HCT116 (cell line): ENCODE data around the gene DLD. TPM values are rescaled to one million over a fixed set of nuclear protein-coding genes. Genes with fewer than 3 reads are reported as not detected.

Experiments
- ATAC-seq: fragments of 200-7000 bp; cut with Tn5 transposase; 2 replicates; pipeline ENCODE4 v1.9.1; 2020; ENCODE audit warnings: mild to moderate bottlenecking, moderate library complexity
- BruUV-seq: library from RNA; stranded (reverse); fragments of 400-500 nt; replicated peaks from 2 replicates; lab custom pipeline; 2021; lab: Mats Ljungman, UMichigan
- CTCF ChIA-PET: fragments of 300-600 bp; sonication (Branson Sonifier 250); formaldehyde crosslinking; loops from one replicate; lab custom pipeline; 2021; ENCODE audit warnings: antibody characterized with exemption; lab: Charles Lee
- POLR2A ChIA-PET: fragments of 300-600, 350-600 bp; sonication (Branson Sonifier 250); formaldehyde crosslinking; loops from one replicate; lab custom pipeline; 2021; ENCODE audit warnings: antibody characterized with exemption; lab: Charles Lee
- RAD21 ChIA-PET, 2 experiments: fragments of 300-600 bp; sonication (Branson Sonifier 250); formaldehyde crosslinking; loops; one replicate each; lab custom pipeline; 2023; ENCODE audit warnings: low total read pairs in 2 of 2; ENCODE audit not compliant: uncharacterized antibody in 2 of 2, unreplicated experiment in 2 of 2, low non-redundant PET in 1 of 2; lab: Charles Lee
- DNase-seq: peaks from one replicate; pipeline ENCODE4 v3.0.0-alpha.2; 2010; ENCODE audit warnings: low read depth, low spot score
- H2AFZ ChIP-seq: fragments of 200-600 bp; shearing (Covaris generic), sonication (generic); 2 replicates; pipeline ENCODE4 v1.6.1; 2017; ENCODE audit warnings: low read depth, mixed run types, mixed read lengths, antibody characterized with exemption, low read length; ENCODE audit not compliant: poor library complexity, severe bottlenecking
- H3K27ac ChIP-seq: 2 replicates; pipeline ENCODE4 v1.5.1; 2012; ENCODE audit warnings: low read depth, low read length
- H3K27me3 ChIP-seq: fragments of 200-600 bp; sonication (generic); 2 replicates; pipeline ENCODE4 v1.6.1; 2016; ENCODE audit warnings: mixed run types, low read length, mixed read lengths; ENCODE audit not compliant: insufficient read depth
- H3K36me3 ChIP-seq, 2 experiments: fragments of 200-500 bp in 1 of 2; fragments of 200-600 bp in 1 of 2; sonication (Bioruptor generic) in 1 of 2; sonication (generic) in 1 of 2; 2 replicates each; pipeline versions ENCODE4 v1.5.1 to v1.6.1; 2014 to 2016; ENCODE audit warnings: low read length in 2 of 2, inconsistent platforms in 1 of 2, mixed read lengths in 1 of 2, mixed run types in 1 of 2; ENCODE audit not compliant: insufficient read depth in 2 of 2, control insufficient read depth in 1 of 2
- H3K4me1 ChIP-seq, 2 experiments: fragments of 200-600 bp in 1 of 2; sonication (generic) in 1 of 2; 2 replicates each; pipeline versions ENCODE4 v1.5.1 to v1.6.1; 2012 to 2017; ENCODE audit warnings: low read length in 2 of 2, inconsistent platforms in 1 of 2, mild to moderate bottlenecking in 1 of 2, mixed read lengths in 1 of 2, mixed run types in 1 of 2, moderate library complexity in 1 of 2; ENCODE audit not compliant: insufficient read depth in 2 of 2, control insufficient read depth in 1 of 2
- H3K4me2 ChIP-seq: fragments of 200-600 bp; sonication (generic); 2 replicates; pipeline ENCODE4 v1.6.1; 2017; ENCODE audit warnings: mixed run types, low read length, mixed read lengths
- H3K4me3 ChIP-seq, 2 experiments: fragments of 200-600 bp in 1 of 2; sonication (generic) in 1 of 2; replicated peaks in 1 of 2; 2 replicates each; pipeline ENCODE4 v1.5.1; 2011 to 2016; ENCODE audit warnings: low read length in 2 of 2, control low read depth in 1 of 2, low read depth in 1 of 2, mild to moderate bottlenecking in 1 of 2, mixed read lengths in 1 of 2, mixed run types in 1 of 2
- H3K79me2 ChIP-seq: fragments of 200-600 bp; sonication (generic); 2 replicates; pipeline ENCODE4 v1.6.1; 2017; ENCODE audit warnings: mild to moderate bottlenecking, mixed run types, low read length, moderate library complexity, mixed read lengths; ENCODE audit not compliant: insufficient read depth
- H3K9ac ChIP-seq: fragments of 200-600 bp; sonication (generic); 2 replicates; pipeline ENCODE4 v1.6.1; 2016; ENCODE audit warnings: low read length, mixed read lengths
- H3K9me2 ChIP-seq: fragments of 200-600 bp; sonication (generic), shearing (Covaris generic); 2 replicates; pipeline ENCODE4 v1.6.1; 2017; ENCODE audit warnings: mixed run types, mild to moderate bottlenecking, moderate library complexity; ENCODE audit not compliant: insufficient read depth
- H3K9me3 ChIP-seq, 2 experiments: fragments of 200-500 bp in 1 of 2; fragments of 200-600 bp in 1 of 2; sonication (Bioruptor generic) in 1 of 2; sonication (generic) in 1 of 2; 2 replicates each; pipeline ENCODE4 v1.6.1; 2014 to 2017; ENCODE audit warnings: low read length in 2 of 2, mixed read lengths in 2 of 2, inconsistent platforms in 1 of 2, low read depth in 1 of 2, mild to moderate bottlenecking in 1 of 2, mixed run types in 1 of 2, moderate library complexity in 1 of 2; ENCODE audit not compliant: control insufficient read depth in 1 of 2, insufficient read depth in 1 of 2
- H4K20me1 ChIP-seq: fragments of 200-600 bp; sonication (generic), shearing (Covaris generic); 2 replicates; pipeline ENCODE4 v1.6.1; 2017; ENCODE audit warnings: mixed run types, mild to moderate bottlenecking, moderate library complexity; ENCODE audit not compliant: insufficient read depth
- CBX3 ChIP-seq: IDR thresholded peaks from 2 replicates; pipeline ENCODE4 v1.6.1; 2012; ENCODE audit warnings: low read depth
- EGR1 ChIP-seq: IDR thresholded peaks from 2 replicates; pipeline ENCODE4 v1.6.1; 2012; ENCODE audit warnings: low read depth
- FOSL1 ChIP-seq: IDR thresholded peaks from 2 replicates; pipeline ENCODE4 v1.6.1; 2012; ENCODE audit warnings: low read depth
- POLR2A ChIP-seq: IDR thresholded peaks from 2 replicates; pipeline ENCODE4 v1.7.0; 2011; ENCODE audit warnings: borderline replicate concordance; ENCODE audit not compliant: insufficient read depth, insufficient read length; ENCODE audit errors: extremely low read depth
- POLR2AphosphoS5 ChIP-seq: IDR thresholded peaks from 2 replicates; pipeline ENCODE4 v1.6.1; 2011; ENCODE audit warnings: mild to moderate bottlenecking, low read depth, low read length, moderate library complexity
- RAD21 ChIP-seq: IDR thresholded peaks from 2 replicates; pipeline ENCODE4 v1.6.1; 2012; ENCODE audit warnings: low read depth, mild to moderate bottlenecking
- SIN3A ChIP-seq: IDR thresholded peaks from 2 replicates; pipeline ENCODE4 v1.6.1; 2012; ENCODE audit warnings: low read depth
- SP1 ChIP-seq: IDR thresholded peaks from 2 replicates; pipeline ENCODE4 v1.6.1; 2012; ENCODE audit warnings: low read depth
- SRF ChIP-seq: IDR thresholded peaks from 2 replicates; pipeline ENCODE4 v1.6.1; 2012; ENCODE audit warnings: low read depth
- TCF7L2 ChIP-seq: IDR thresholded peaks from 2 replicates; pipeline ENCODE4 v1.7.0; 2011; ENCODE audit warnings: borderline replicate concordance, inconsistent platforms; ENCODE audit not compliant: insufficient read depth, insufficient read length; ENCODE audit errors: extremely low read depth
- YY1 ChIP-seq: IDR thresholded peaks from 2 replicates; pipeline ENCODE4 v1.6.1; 2011; ENCODE audit warnings: low read length, low read depth, moderate library complexity, mild to moderate bottlenecking; ENCODE audit not compliant: insufficient replicate concordance; ENCODE audit errors: extremely low read depth
- ZFX ChIP-seq: fragments of 450-650 bp; IDR thresholded peaks from 2 replicates; pipeline ENCODE4 v1.6.1; 2017
- ZNF274 ChIP-seq: fragments of 200-500 bp; sonication (Bioruptor generic); IDR thresholded peaks from 2 replicates; pipeline ENCODE4 v1.6.1; 2014; ENCODE audit warnings: mild to moderate bottlenecking, low read depth, low read length, inconsistent platforms
- intact Hi-C: fragments of 100-400 bp; cut with micrococcal nuclease; formaldehyde crosslinking; loops from 2 replicates; pipeline ENCODE4 v1.10.0; 2022
- total RNA-seq: library from RNA; stranded (reverse); gene quantifications from one replicate; pipeline ENCODE4 v1.2.1, GENCODE V29; 2021; ENCODE audit not compliant: unreplicated experiment
- TF ChIP-seq, protein P1 (sequence below): IDR thresholded peaks from 2 replicates; pipeline ENCODE4 v1.6.1; 2012
- TF ChIP-seq, protein P2 (sequence below), 3 experiments: fragments of 200-600 bp in 1 of 3; sonication (generic) in 1 of 3; IDR thresholded peaks in 2 of 3; conservative IDR thresholded peaks in 1 of 3; 2 replicates each; pipeline ENCODE4 v1.5.1; 2012 to 2017; ENCODE audit warnings: low read depth in 2 of 3, low read length in 2 of 3, antibody characterized with exemption in 1 of 3, borderline replicate concordance in 1 of 3, control low read depth in 1 of 3, mild to moderate bottlenecking in 1 of 3, mixed read lengths in 1 of 3, mixed run types in 1 of 3, moderate library complexity in 1 of 3; ENCODE audit not compliant: insufficient read depth in 1 of 3
- TF ChIP-seq, protein P3 (sequence below): IDR thresholded peaks from 2 replicates; pipeline ENCODE4 v1.6.1; 2011; ENCODE audit warnings: mild to moderate bottlenecking, low read length, moderate library complexity; ENCODE audit not compliant: insufficient replicate concordance; ENCODE audit errors: extremely low read depth
- TF ChIP-seq, protein P4 (sequence below): IDR thresholded peaks from 2 replicates; pipeline ENCODE4 v1.6.1; 2012; ENCODE audit warnings: low read depth

The DLD gene
- total RNA-seq, 1 experiment from 2014 or later, result 104 TPM

DNA sequence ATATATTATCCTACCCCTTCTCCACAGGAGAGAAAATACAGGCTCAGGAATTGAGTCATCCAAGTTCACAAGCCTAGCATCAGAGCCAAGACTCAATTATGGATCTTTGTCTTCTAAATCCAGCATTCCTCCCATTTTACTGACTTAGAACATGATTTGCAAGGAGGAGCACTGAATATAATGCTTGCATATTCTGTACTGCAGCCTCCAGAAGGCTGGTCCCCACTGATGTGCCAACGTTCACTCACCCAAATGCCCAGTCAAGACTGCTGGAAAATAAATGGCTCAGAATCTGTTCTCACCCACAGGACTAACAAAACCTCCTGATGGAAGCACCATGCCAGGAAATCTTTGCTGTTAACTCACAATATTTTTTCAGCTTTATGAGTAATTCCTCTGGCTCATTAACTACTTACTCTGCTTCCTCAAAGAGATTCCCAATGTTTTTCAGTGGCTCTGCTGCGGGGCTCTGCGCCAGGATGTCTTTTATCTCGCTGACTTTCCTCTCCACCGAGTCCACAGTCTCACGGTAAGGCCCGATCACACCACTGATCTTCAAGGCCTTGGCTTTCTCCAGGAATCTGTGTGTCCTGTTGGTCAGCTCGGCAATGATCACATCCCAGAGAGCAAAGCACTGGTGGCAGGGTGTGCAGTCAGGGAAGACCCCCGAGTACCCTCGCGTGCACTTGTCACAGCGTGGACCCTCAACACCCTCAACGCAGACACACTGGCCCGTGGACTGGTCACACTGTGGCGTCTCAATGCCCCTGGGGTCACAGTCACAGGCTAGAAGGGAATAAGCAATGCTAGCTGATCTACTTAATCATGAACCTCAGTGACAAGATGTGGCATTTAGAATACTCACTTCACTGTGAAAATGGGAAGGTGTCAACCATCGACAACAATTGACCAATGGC lies 48.8 kb downstream of the DLD start:
- Histone ChIP-seq H4K20me1 (no peaks in the 10 kb centered on the region), H3K27me3 (no peaks in the 10 kb centered on the region), H3K9me2 (no peaks in the 10 kb centered on the region), H2AFZ (no peak overlapping the region), H3K36me3 (peaks cover 0 to 7% of the 10 kb centered on the region in 2 experiments; a peak in 2 of 4 replicates), H3K9me3 (no peaks in the 10 kb centered on the region), H3K27ac (peak overlapping the region; percentile 45; the same call in 1 of the 2 replicates), H3K9ac (no peak overlapping the region), H3K79me2 (no peaks in the 10 kb centered on the region), H3K4me2 (no peak overlapping the region), H3K4me1 (no peaks in the 10 kb centered on the region), H3K4me3 (no peak overlapping the region)
- ChIA-PET POLR2A (no interaction called here), RAD21 (no interaction called here), CTCF (no interaction called here)
- TF ChIP-seq CBX3, result no peak
- no peak for TF ChIP-seq SRF
- no peak for TF ChIP-seq SP1
- TF ChIP-seq, protein P1, sequence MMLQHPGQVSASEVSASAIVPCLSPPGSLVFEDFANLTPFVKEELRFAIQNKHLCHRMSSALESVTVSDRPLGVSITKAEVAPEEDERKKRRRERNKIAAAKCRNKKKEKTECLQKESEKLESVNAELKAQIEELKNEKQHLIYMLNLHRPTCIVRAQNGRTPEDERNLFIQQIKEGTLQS, result no peak
- no peak for TF ChIP-seq ZNF274
- no peak for TF ChIP-seq FOSL1
- TF ChIP-seq, protein P2, sequence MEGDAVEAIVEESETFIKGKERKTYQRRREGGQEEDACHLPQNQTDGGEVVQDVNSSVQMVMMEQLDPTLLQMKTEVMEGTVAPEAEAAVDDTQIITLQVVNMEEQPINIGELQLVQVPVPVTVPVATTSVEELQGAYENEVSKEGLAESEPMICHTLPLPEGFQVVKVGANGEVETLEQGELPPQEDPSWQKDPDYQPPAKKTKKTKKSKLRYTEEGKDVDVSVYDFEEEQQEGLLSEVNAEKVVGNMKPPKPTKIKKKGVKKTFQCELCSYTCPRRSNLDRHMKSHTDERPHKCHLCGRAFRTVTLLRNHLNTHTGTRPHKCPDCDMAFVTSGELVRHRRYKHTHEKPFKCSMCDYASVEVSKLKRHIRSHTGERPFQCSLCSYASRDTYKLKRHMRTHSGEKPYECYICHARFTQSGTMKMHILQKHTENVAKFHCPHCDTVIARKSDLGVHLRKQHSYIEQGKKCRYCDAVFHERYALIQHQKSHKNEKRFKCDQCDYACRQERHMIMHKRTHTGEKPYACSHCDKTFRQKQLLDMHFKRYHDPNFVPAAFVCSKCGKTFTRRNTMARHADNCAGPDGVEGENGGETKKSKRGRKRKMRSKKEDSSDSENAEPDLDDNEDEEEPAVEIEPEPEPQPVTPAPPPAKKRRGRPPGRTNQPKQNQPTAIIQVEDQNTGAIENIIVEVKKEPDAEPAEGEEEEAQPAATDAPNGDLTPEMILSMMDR (IDR thresholded peaks at IDR 0.05 in 2 of 3, conservative IDR thresholded peaks at IDR 0.05 in 1 of 3; ENCODE audit: borderline replicate concordance in 1 of 3, insufficient read depth in 1 of 3, low read depth in 2 of 3, low read length in 2 of 3), result no peak
- no peak for TF ChIP-seq POLR2A
- no peak for TF ChIP-seq RAD21
- no peak for TF ChIP-seq POLR2AphosphoS5
- TF ChIP-seq TCF7L2, result no peak
- TF ChIP-seq YY1, result no peak
- TF ChIP-seq EGR1, result no peak
- TF ChIP-seq, protein P3, sequence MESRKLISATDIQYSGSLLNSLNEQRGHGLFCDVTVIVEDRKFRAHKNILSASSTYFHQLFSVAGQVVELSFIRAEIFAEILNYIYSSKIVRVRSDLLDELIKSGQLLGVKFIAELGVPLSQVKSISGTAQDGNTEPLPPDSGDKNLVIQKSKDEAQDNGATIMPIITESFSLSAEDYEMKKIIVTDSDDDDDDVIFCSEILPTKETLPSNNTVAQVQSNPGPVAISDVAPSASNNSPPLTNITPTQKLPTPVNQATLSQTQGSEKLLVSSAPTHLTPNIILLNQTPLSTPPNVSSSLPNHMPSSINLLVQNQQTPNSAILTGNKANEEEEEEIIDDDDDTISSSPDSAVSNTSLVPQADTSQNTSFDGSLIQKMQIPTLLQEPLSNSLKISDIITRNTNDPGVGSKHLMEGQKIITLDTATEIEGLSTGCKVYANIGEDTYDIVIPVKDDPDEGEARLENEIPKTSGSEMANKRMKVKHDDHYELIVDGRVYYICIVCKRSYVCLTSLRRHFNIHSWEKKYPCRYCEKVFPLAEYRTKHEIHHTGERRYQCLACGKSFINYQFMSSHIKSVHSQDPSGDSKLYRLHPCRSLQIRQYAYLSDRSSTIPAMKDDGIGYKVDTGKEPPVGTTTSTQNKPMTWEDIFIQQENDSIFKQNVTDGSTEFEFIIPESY, result no peak
- TF ChIP-seq SIN3A, result no peak
- no peak for TF ChIP-seq ZFX
- TF ChIP-seq, protein P4, sequence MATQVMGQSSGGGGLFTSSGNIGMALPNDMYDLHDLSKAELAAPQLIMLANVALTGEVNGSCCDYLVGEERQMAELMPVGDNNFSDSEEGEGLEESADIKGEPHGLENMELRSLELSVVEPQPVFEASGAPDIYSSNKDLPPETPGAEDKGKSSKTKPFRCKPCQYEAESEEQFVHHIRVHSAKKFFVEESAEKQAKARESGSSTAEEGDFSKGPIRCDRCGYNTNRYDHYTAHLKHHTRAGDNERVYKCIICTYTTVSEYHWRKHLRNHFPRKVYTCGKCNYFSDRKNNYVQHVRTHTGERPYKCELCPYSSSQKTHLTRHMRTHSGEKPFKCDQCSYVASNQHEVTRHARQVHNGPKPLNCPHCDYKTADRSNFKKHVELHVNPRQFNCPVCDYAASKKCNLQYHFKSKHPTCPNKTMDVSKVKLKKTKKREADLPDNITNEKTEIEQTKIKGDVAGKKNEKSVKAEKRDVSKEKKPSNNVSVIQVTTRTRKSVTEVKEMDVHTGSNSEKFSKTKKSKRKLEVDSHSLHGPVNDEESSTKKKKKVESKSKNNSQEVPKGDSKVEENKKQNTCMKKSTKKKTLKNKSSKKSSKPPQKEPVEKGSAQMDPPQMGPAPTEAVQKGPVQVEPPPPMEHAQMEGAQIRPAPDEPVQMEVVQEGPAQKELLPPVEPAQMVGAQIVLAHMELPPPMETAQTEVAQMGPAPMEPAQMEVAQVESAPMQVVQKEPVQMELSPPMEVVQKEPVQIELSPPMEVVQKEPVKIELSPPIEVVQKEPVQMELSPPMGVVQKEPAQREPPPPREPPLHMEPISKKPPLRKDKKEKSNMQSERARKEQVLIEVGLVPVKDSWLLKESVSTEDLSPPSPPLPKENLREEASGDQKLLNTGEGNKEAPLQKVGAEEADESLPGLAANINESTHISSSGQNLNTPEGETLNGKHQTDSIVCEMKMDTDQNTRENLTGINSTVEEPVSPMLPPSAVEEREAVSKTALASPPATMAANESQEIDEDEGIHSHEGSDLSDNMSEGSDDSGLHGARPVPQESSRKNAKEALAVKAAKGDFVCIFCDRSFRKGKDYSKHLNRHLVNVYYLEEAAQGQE, result no peak
- BruUV-seq, result no TSS peak
- ATAC-seq, result no peak
- intact Hi-C loops, result no loop called here
- DNase-seq, result no peak
